Inferior parietal cortex (tissue), 1 donor: ENCODE measurements around the gene IGFL1.
"Not testable (repeated sequence)": the region's sequence is repeated elsewhere in the genome, so short reads cannot be mapped to it uniquely, and the experiment has no call there.

ENCODE experiments used
- DNase-seq: peaks from one replicate; pipeline ENCODE4 v3.0.0-alpha.2; 2016; ENCODE audit errors: extremely low spot score

The IGFL1 gene

DNA sequence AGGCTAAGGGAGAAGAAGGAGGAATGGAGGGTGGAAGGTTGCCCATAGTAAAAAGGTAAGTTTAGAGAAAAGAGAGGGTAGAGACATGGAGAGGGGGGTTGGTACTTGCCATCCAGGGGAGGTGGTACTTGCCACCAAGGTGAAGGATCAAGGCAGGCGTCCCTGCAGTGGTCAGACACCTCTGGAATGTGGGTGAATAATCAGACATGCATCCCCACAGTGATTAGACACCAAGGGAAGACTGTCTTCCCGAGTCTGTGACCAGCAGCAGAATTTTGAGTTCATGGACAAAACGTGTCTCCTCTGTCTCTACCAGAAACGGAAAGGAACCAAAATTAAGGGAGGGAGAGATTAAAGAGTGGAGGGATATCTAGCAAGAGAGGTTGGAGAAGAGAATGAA, 27.1 kb upstream of the IGFL1 start:
- no peak for DNase-seq

DNA sequence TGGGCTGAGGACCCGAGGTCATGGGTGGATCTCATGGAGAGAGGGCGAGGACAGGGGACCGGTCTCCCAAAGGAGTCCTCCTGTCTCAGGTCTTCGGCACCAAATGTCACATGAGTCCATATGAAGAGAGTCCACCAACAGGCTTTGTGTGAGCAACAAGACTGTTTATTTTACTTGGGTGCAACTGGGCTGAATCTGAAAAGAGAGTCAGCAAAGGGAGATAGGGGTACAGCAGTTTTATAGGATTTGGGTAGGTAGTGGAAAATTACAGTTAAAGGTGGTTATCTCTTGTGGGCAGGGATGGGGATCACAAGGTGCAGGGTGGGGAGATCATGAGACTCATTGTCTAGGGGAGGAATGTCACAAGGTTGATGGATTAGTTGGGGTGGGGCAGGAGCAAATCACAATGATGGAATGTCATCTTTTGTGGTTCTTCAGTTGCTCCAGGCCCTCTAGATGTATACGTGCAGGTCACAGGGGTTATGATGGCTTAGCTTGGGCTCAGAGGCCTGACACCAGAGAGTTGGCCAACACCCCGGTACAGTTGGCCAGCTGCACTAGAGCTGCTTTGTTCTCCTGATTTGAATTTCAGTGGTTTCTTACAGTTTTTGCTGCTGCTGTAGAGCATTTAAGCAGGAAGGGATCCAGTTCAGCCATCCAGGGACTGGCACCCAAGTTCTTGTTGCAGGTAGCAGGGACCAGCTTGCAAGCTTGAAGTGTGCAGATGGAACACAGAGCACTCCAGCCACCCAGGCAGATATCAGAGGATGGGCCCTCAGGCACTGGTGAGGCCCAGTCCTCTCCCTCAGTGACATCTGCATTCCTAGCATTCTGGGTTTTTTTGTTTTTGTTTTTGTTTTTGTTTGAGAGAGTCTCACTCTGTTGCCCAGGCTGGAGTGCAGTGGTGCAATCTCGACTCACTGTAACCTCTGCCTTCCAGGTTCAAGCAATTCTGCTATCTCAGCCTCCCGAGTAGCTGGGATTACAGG, 26.4 kb upstream of the IGFL1 start:
- DNase-seq = no peak

DNA sequence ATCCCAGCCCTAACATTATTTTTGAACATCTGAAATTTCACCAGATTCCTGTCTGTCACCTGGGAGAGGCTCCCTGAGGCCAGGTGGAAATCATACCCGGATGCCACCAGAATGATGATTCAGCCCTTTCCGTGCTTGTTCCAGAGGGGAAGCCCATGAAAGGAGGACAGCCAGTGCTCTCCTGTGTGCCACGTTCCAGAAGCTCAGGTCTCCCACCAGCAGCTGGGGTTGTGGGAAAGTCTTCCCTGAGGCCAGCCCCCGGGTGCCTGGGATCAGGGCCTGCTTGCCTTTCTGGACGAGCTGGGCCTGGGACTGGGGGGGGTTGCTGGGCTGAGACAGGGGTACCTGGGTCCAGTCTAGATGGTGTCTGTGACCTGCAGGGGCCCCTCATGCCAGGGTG, 25.5 kb upstream of the IGFL1 start:
- DNase-seq = no peak

DNA sequence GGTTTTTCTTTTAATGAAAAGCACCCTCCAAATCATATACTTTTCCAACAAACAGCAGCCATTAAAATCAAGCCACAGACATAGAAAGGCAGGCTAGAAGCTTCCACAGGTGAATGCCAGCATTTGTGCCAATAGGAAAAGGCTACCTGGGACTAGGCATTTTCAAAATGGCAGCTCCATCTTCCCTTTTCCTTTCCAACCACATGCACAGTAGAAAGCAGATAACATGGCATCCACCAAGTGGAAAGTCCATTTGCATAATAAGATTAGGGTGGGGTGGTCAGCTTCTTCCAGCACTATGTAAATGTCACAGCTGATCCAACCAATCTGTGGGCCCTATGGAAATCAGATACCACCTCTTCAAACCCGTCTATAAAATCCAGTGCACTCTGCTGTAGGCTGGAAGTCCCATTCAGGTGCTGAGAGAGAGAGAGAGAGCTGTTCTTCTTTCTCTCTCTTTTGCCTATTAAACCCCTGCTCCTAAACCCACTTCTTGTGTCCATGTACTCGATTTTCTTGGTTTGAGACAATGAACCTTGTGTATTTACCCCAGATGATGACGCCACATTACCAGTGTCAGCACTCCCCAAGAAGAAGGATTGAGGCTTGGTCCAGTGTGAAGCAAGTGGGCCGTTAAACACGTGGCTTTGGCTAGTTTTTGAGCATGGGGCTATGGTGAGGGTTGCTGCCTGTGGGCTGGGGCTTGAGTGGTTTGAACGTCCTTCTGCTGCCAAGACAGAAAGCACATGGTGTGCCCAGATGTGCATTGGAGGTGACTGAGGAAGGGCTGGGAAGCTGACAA, 24.2 kb upstream of the IGFL1 start:
- DNase-seq = no peak

- DNase-seq = no peak
These were observed 23.4 kb upstream of the IGFL1 start for GRCh38 chr19:46206176-46206575.

GRCh38 chr19:46206682-46207081, 22.9 kb upstream of the IGFL1 start:
- DNase-seq = no peak

- not testable (repeated sequence) for DNase-seq
These were observed 21.7 kb upstream of the IGFL1 start for GRCh38 chr19:46207858-46208257.

- no peak for DNase-seq
These were observed 20.5 kb upstream of the IGFL1 start for GRCh38 chr19:46209051-46209450.

- DNase-seq = no peak
These were observed 20.1 kb upstream of the IGFL1 start for GRCh38 chr19:46209472-46209871.

DNA sequence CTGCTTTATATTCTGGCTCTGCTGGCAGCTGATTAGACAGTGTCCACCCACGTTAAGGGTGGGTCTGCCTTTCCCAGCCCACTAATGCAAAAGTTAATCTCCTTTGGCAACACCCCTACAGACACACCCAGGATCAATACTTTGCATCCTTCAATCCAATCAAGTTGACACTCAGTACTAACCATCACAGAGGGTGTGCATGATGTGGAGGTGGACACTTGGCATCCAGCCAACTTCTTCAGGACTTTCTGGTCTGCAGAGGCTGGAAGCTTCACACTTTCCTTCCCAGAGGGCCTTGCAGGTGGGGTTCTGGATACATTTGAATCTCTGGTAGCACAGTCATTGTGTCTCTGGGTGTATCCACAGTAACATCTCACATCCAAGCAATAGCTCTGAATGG, 18.9 kb upstream of the IGFL1 start:
- no peak for DNase-seq

GRCh38 chr19:46211201-46211881, 18.2 kb upstream of the IGFL1 start:
- no peak for DNase-seq

DNA sequence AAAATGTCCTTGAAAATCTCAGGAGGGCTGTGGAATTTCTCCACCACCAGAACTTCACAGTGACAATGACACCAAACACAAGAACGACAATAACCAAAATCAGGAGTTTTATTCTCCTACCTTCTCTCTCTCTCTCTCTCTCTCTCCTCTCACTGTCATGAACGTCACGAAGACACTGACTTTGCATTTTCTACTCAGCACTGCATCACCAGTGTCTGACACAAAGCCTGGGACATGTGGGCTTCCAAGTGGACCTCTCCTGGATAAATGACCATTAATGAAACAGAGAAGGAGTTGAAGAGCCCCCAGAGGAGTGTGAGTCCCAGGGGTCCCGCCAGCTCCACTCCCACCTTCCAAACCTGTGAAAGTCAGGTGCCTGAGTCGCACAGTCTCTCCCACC, 16.9 kb upstream of the IGFL1 start:
- DNase-seq = not testable (repeated sequence)

DNA sequence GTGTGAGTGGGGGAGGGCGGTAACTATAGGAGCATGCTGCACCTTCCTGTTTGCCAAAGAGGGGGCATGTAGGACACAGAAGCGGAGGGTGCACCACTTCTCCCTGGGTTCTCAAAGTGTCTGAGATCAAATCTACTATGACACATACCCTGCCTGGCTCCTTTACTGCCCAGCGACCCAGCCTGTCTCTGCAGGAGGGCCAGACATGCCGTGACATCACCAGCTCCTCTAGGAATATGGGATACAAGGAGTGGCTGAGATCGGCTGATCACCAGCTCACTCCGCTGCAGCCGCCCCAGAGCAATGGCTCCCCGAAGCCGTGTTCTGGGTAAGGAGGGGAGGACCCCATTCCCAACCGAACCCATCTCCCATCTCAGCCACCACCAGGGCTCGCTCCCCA, 16.4 kb upstream of the IGFL1 start:
- no peak for DNase-seq

- no peak for DNase-seq
These were observed 15.7 kb upstream of the IGFL1 start for GRCh38 chr19:46213806-46214205.

DNA sequence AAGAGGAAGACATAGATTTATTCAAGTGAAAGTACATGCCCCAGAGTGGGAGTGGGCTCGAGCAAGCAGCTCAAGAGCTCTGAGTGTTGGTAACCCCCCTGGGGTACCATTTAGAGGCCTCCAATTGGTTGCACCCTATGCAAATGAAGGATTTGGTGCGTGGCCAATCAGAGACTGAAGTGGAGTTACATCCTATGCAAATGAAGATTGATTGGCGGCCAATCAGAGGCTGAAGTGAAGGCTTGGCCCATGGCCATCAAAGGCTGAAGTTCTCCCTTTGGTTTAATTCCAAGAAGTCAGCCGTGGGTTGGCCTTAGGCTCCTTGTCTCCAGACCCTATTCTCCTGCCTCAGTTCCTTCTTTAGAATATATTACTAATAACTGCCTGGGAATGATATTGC, 12.9 kb upstream of the IGFL1 start:
- DNase-seq = no peak

GRCh38 chr19:46217476-46217875, 12.1 kb upstream of the IGFL1 start:
- no peak for DNase-seq

GRCh38 chr19:46218160-46218559, 11.4 kb upstream of the IGFL1 start:
- no peak for DNase-seq

DNA sequence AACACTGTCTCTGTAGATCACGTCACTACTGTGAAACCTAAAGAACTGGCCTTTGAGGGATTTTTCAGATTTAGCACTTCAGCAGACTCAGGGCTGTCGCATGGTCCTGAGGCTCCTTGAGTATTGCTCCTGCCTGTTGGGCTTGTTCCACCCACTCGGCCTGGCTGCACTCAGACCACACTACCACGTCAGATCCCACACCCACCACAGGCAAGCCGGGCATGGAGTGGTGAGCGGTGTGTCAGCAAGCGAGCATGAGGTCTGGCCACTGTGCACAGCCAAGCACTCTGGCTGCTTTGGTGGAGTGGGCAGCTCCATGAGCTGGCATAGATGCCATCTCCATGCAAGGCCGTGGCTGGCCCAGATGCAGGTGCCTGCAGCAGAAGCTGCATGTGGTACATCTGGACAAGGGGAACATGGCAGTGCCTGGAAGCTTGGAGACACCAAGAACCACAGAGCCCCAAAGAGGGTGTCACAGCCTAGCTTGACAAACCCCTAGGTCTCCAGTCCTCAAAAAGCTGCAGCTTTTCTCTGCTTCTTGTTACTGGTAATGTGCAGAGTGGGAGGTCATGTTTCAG, 9.4 kb upstream of the IGFL1 start:
- DNase-seq = no peak

- no peak for DNase-seq
These were observed 8.4 kb upstream of the IGFL1 start for GRCh38 chr19:46221152-46221551.

DNA sequence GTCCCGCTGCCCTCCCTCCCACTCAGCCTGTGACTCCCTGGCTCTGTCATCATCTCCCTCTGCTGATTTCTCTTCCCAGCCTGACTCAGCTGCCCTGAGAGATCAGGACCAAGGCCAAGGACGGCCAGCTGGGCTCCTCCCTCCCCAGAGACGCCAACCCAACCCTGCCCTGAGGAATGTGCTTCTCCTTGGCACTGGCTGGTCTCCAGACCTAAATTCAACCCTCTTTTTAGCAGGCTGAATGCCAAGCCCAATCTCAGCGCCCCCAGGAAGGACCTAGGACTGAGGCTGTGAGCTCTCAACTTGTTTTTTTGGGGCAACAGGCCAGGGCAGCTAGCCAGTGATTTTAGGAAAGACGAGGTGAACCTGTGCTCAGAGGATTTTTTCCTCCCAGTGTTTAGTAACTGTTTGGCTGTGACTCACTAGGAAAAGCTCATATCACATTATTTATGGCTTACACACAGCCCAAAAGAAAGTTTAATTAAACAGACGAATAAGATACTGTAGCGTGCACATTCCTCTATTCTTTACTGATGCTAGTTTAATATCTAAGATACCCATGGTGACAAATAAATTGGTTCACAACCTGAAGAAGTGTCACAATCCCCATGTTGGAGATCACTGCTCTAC, 7.4 kb upstream of the IGFL1 start:
- no peak for DNase-seq

DNA sequence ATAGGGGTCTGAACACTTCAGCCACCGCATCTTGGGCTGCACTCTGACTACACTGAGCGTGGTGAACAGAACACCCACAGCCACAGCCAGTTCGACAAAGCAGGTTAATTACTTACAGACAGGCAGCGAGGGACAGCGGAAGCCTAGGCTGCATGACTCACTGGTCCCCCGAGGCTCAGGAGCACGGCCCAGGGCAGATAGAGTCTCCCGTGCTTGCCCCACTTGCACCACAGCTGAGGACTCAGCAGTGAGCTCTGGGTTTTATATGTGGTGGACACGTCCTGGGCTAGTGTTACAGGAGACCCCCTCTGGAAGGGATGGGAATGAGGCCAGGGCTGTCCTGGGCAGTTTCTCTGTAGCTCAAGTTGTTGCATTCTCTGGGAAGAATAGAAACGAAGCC, 5.8 kb upstream of the IGFL1 start:
- not testable (repeated sequence) for DNase-seq
